ENCODE measurements around the gene PCP4. TPM values are rescaled to one million over a fixed set of nuclear protein-coding genes. Genes with fewer than 3 reads are reported as not detected.

Gene PCP4
- not detected in 2 replicates for total RNA-seq
- polyA plus RNA-seq = 2.5 and 3.0 TPM in 2 replicates

- Histone ChIP-seq H3K9me3 (ENCODE audit: low read depth) (no peaks in the 10 kb centered on the region), H3K4me3 (no peak within 1 kb of the TSS), H3K36me3 (no peaks in the 10 kb centered on the region), H3K4me1 (ENCODE audit: low read depth) (no peaks in the 10 kb centered on the region), H3K27me3 (peaks cover 10% of the 10 kb centered on the region), H3K27ac (no peak within 1 kb of the TSS)
- TF ChIP-seq, protein P1, sequence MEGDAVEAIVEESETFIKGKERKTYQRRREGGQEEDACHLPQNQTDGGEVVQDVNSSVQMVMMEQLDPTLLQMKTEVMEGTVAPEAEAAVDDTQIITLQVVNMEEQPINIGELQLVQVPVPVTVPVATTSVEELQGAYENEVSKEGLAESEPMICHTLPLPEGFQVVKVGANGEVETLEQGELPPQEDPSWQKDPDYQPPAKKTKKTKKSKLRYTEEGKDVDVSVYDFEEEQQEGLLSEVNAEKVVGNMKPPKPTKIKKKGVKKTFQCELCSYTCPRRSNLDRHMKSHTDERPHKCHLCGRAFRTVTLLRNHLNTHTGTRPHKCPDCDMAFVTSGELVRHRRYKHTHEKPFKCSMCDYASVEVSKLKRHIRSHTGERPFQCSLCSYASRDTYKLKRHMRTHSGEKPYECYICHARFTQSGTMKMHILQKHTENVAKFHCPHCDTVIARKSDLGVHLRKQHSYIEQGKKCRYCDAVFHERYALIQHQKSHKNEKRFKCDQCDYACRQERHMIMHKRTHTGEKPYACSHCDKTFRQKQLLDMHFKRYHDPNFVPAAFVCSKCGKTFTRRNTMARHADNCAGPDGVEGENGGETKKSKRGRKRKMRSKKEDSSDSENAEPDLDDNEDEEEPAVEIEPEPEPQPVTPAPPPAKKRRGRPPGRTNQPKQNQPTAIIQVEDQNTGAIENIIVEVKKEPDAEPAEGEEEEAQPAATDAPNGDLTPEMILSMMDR (IDR thresholded peaks at IDR 0.05; ENCODE audit: low read depth, low read length) = peak; percentile 61
- peak; percentile 10 to 78 for DNase-seq (ENCODE audit: low read depth in 1 of 2, low spot score in 1 of 2)
Observed at GRCh38 chr21:39867198-39867650, at the start of gene PCP4. Gene PCP4, plus strand, starts transcription at chr21:39867438. Its CDS starts 64 bp downstream, at chr21:39867502.

- H3K27ac ChIP-seq = no peak overlapping the region
- H3K36me3 ChIP-seq = no peaks in the 10 kb centered on the region
- H3K4me3 ChIP-seq = no peak overlapping the region
- no peak for DNase-seq (ENCODE audit: low read depth in 1 of 2, low spot score in 1 of 2)
- H3K27me3 ChIP-seq = no peaks in the 10 kb centered on the region
- TF ChIP-seq, protein P1 (IDR thresholded peaks at IDR 0.05; ENCODE audit: low read depth, low read length) = no peak
- H3K4me1 ChIP-seq (ENCODE audit: low read depth) = no peaks in the 10 kb centered on the region
- no peaks in the 10 kb centered on the region for H3K9me3 ChIP-seq (ENCODE audit: low read depth)
Observed at GRCh38 chr21:39818557-39818956, 48.7 kb upstream of the PCP4 start.

GRCh38 chr21:39822042-39822441 is 45.2 kb upstream of the PCP4 start:
- TF ChIP-seq, protein P1 (IDR thresholded peaks at IDR 0.05; ENCODE audit: low read depth, low read length) = no peak
- Histone ChIP-seq H3K9me3 (ENCODE audit: low read depth) (no peaks in the 10 kb centered on the region), H3K36me3 (no peaks in the 10 kb centered on the region), H3K4me3 (no peak overlapping the region), H3K4me1 (ENCODE audit: low read depth) (no peaks in the 10 kb centered on the region), H3K27ac (no peak overlapping the region), H3K27me3 (no peaks in the 10 kb centered on the region)
- DNase-seq (ENCODE audit: low read depth in 1 of 2, low spot score in 1 of 2) = no peak

- Histone ChIP-seq H3K9me3 (ENCODE audit: low read depth) (no peaks in the 10 kb centered on the region), H3K27ac (no peak overlapping the region), H3K27me3 (no peaks in the 10 kb centered on the region), H3K36me3 (no peaks in the 10 kb centered on the region), H3K4me1 (ENCODE audit: low read depth) (no peaks in the 10 kb centered on the region), H3K4me3 (no peak overlapping the region)
- TF ChIP-seq, protein P1 (IDR thresholded peaks at IDR 0.05; ENCODE audit: low read depth, low read length) = no peak
- no peak for DNase-seq (ENCODE audit: low read depth in 1 of 2, low spot score in 1 of 2)
Observed at GRCh38 chr21:39825250-39825649, 42.0 kb upstream of the PCP4 start.

- Histone ChIP-seq H3K4me3 (no peak overlapping the region), H3K27me3 (no peaks in the 10 kb centered on the region), H3K4me1 (ENCODE audit: low read depth) (no peaks in the 10 kb centered on the region), H3K27ac (no peak overlapping the region), H3K9me3 (ENCODE audit: low read depth) (no peaks in the 10 kb centered on the region), H3K36me3 (no peaks in the 10 kb centered on the region)
- TF ChIP-seq, protein P1 (IDR thresholded peaks at IDR 0.05; ENCODE audit: low read depth, low read length) = no peak
- no peak for DNase-seq (ENCODE audit: low read depth in 1 of 2, low spot score in 1 of 2)
Observed at GRCh38 chr21:39834543-39834942, 32.7 kb upstream of the PCP4 start.

All from cardiac muscle cell (in vitro differentiated cells and primary cell).